H1 (cell line): ENCODE measurements around the gene C1QA. TPM values are rescaled to one million over a fixed set of nuclear protein-coding genes. Genes with fewer than 3 reads are reported as not detected.

Experiments used
- CTCF ChIA-PET: fragments of 300-600 bp; sonication (Branson Sonifier 250); formaldehyde crosslinking; loops from one replicate; lab custom pipeline; 2021; ENCODE audit not compliant: partially characterized antibody; lab: Charles Lee
- POLR2A ChIA-PET: fragments of 300-600 bp; sonication (Branson Sonifier 250); formaldehyde crosslinking; loops from one replicate; lab custom pipeline; 2021; ENCODE audit warnings: inconsistent platforms; ENCODE audit not compliant: partially characterized antibody; lab: Charles Lee
- DNase-seq, 2 experiments: peaks; one replicate each; pipeline versions ENCODE4 v3.0.0 to v3.0.0-alpha.2; 2010 to 2022; ENCODE audit warnings: low spot score in 2 of 2, low read depth in 1 of 2, mixed read lengths in 1 of 2
- FAIRE-seq: peaks from 2 replicates; lab custom pipeline; 2011; peaks lifted over from hg19 to GRCh38; lab: Jason Lieb, UNC
- H2AFZ ChIP-seq: 2 replicates; pipeline ENCODE4 v1.8.1; 2012; ENCODE audit warnings: low read length, inconsistent platforms
- H2AK5ac ChIP-seq: 2 replicates; pipeline ENCODE4 v1.6.1; 2013; ENCODE audit warnings: low read depth, low read length
- H2BK120ac ChIP-seq: replicated peaks from 2 replicates; pipeline ENCODE3; 2013; ENCODE audit warnings: low read depth, low read length, inconsistent platforms
- H2BK12ac ChIP-seq: 2 replicates; pipeline ENCODE4 v1.6.1; 2013; ENCODE audit warnings: low read depth, low read length
- H2BK15ac ChIP-seq: 2 replicates; pipeline ENCODE4 v1.6.1; 2013; ENCODE audit warnings: low read length
- H2BK20ac ChIP-seq: 2 replicates; pipeline ENCODE4 v1.6.1; 2013; ENCODE audit warnings: low read length
- H2BK5ac ChIP-seq: 2 replicates; pipeline ENCODE4 v1.6.1; 2013; ENCODE audit warnings: low read depth, low read length
- H3K14ac ChIP-seq: 2 replicates; pipeline ENCODE4 v1.6.1; 2013; ENCODE audit warnings: inconsistent platforms; ENCODE audit not compliant: insufficient read length
- H3K18ac ChIP-seq: 2 replicates; pipeline ENCODE4 v1.6.1; 2013; ENCODE audit warnings: low read length; ENCODE audit errors: extremely low read depth
- H3K23ac ChIP-seq: 2 replicates; pipeline ENCODE4 v1.6.1; 2013; ENCODE audit warnings: inconsistent platforms; ENCODE audit not compliant: insufficient read length
- H3K23me2 ChIP-seq: 2 replicates; pipeline ENCODE4 v1.6.1; 2013; ENCODE audit warnings: low read depth, low read length
- H3K27ac ChIP-seq: 2 replicates; pipeline ENCODE4 v1.6.1; 2011; ENCODE audit warnings: low read depth, low read length, inconsistent platforms
- H3K27me3 ChIP-seq, 4 experiments: replicated peaks in 1 of 4; 1 replicate in 1 of 4; 2 replicates in 3 of 4; pipeline versions ENCODE4 v1.6.1 to v1.8.1; 2011 to 2013; ENCODE audit warnings: low read length in 3 of 4, mild to moderate bottlenecking in 3 of 4, inconsistent platforms in 2 of 4, mixed read lengths in 2 of 4, moderate library complexity in 1 of 4; ENCODE audit not compliant: control insufficient read depth in 3 of 4, insufficient read depth in 3 of 4; ENCODE audit errors: extremely low read depth in 1 of 4
- H3K36me3 ChIP-seq, 4 experiments: 2 replicates each; pipeline versions ENCODE4 v1.6.1 to v1.8.1; 2011 to 2013; ENCODE audit warnings: mild to moderate bottlenecking in 4 of 4, low read length in 3 of 4, moderate library complexity in 2 of 4, control low read depth in 1 of 4, inconsistent platforms in 1 of 4; ENCODE audit not compliant: insufficient read depth in 4 of 4, control insufficient read depth in 2 of 4
- H3K4ac ChIP-seq: replicated peaks from 2 replicates; pipeline ENCODE3; 2013; ENCODE audit warnings: low read length, low read depth, mixed read lengths, inconsistent platforms; ENCODE audit not compliant: insufficient read length
- H3K4me1 ChIP-seq, 4 experiments: replicated peaks in 1 of 4; 1 replicate in 1 of 4; 2 replicates in 3 of 4; pipeline versions ENCODE4 v1.6.1 to v1.8.1; 2011 to 2013; ENCODE audit warnings: low read length in 3 of 4, inconsistent platforms in 2 of 4, mixed read lengths in 1 of 4; ENCODE audit not compliant: insufficient read depth in 4 of 4, control insufficient read depth in 3 of 4
- H3K4me2 ChIP-seq, 2 experiments: 2 replicates each; pipeline versions ENCODE4 v1.6.1 to v1.8.1; 2011 to 2013; ENCODE audit warnings: low read depth in 2 of 2, low read length in 2 of 2, control low read depth in 1 of 2, inconsistent platforms in 1 of 2, mild to moderate bottlenecking in 1 of 2; ENCODE audit not compliant: insufficient read depth in 1 of 2
- H3K4me3 ChIP-seq, 4 experiments: fragments of 200-600, 300-600 bp in 1 of 4; sonication (generic), shearing (Covaris generic), sonication (Bioruptor Twin) in 1 of 4; 2 replicates each; pipeline versions ENCODE4 v1.5.1 to v1.8.1; 2011 to 2016; ENCODE audit warnings: low read length in 4 of 4, low read depth in 3 of 4, control low read depth in 2 of 4, inconsistent platforms in 2 of 4, mild to moderate bottlenecking in 2 of 4, mixed read lengths in 1 of 4, moderate library complexity in 1 of 4; ENCODE audit not compliant: insufficient read depth in 2 of 4; ENCODE audit errors: extremely low read depth in 1 of 4
- H3K56ac ChIP-seq: replicated peaks from 2 replicates; pipeline ENCODE3; 2013; ENCODE audit warnings: low read depth, mild to moderate bottlenecking, mixed read lengths, low read length, inconsistent platforms; ENCODE audit not compliant: insufficient read length
- H3K79me1 ChIP-seq: 2 replicates; pipeline ENCODE4 v1.6.1; 2013; ENCODE audit warnings: low read depth, low read length, control low read depth
- H3K79me2 ChIP-seq, 2 experiments: 2 replicates each; pipeline versions ENCODE4 v1.6.1 to v1.8.1; 2012 to 2013; ENCODE audit warnings: low read length in 2 of 2, mild to moderate bottlenecking in 2 of 2, inconsistent platforms in 1 of 2; ENCODE audit not compliant: insufficient read depth in 2 of 2, control insufficient read depth in 1 of 2
- H3K9ac ChIP-seq, 4 experiments: replicated peaks in 1 of 4; 1 replicate in 1 of 4; 2 replicates in 3 of 4; pipeline versions ENCODE4 v1.6.1 to v1.8.1; 2011 to 2013; ENCODE audit warnings: low read depth in 3 of 4, low read length in 3 of 4, control low read depth in 2 of 4, mild to moderate bottlenecking in 2 of 4, moderate library complexity in 2 of 4, inconsistent platforms in 1 of 4; ENCODE audit errors: extremely low read depth in 1 of 4
- H3K9me3 ChIP-seq, 2 experiments: 2 replicates each; pipeline versions ENCODE4 v1.6.1 to v1.8.1; 2012 to 2013; ENCODE audit warnings: mild to moderate bottlenecking in 2 of 2, moderate library complexity in 2 of 2, control low read depth in 1 of 2, inconsistent platforms in 1 of 2, low read depth in 1 of 2, low read length in 1 of 2, mixed read lengths in 1 of 2; ENCODE audit not compliant: insufficient read depth in 2 of 2
- H4K20me1 ChIP-seq, 2 experiments: replicated peaks in 1 of 2; 2 replicates each; pipeline versions ENCODE3 to v1.8.1; 2011 to 2013; ENCODE audit warnings: inconsistent platforms in 2 of 2, low read length in 2 of 2, mild to moderate bottlenecking in 1 of 2; ENCODE audit not compliant: insufficient read depth in 2 of 2, control insufficient read depth in 1 of 2
- H4K5ac ChIP-seq: 2 replicates; pipeline ENCODE4 v1.6.1; 2013; ENCODE audit warnings: low read length, low read depth, mixed read lengths, inconsistent platforms; ENCODE audit not compliant: insufficient read length
- H4K8ac ChIP-seq: 2 replicates; pipeline ENCODE4 v1.8.0; 2013; ENCODE audit warnings: mild to moderate bottlenecking, moderate library complexity, low read length, inconsistent platforms; ENCODE audit not compliant: insufficient read depth; ENCODE audit errors: extremely low read depth
- H4K91ac ChIP-seq: replicated peaks from 2 replicates; pipeline ENCODE3; 2013; ENCODE audit warnings: low read length, mixed read lengths, inconsistent platforms; ENCODE audit not compliant: insufficient read length
- ATF3 ChIP-seq: IDR thresholded peaks from 2 replicates; pipeline ENCODE4 v1.6.1; 2011; ENCODE audit warnings: low read depth, mild to moderate bottlenecking, low read length; ENCODE audit not compliant: insufficient read depth
- BACH1 ChIP-seq: IDR thresholded peaks from 2 replicates; pipeline ENCODE4 v1.6.1; 2012; ENCODE audit warnings: low read length, improper control_type of control experiment
- BCL11A ChIP-seq, 2 experiments: IDR thresholded peaks; one replicate each; pipeline ENCODE4 v1.6.1; 2011; ENCODE audit warnings: low read depth in 2 of 2, low read length in 2 of 2, mild to moderate bottlenecking in 2 of 2
- CHD2 ChIP-seq: IDR thresholded peaks from 2 replicates; pipeline ENCODE4 v1.6.1; 2012; ENCODE audit warnings: low read length, improper control_type of control experiment
- CTBP2 ChIP-seq: IDR thresholded peaks from 2 replicates; pipeline ENCODE4 v1.7.0; 2011; ENCODE audit warnings: borderline replicate concordance, mild to moderate bottlenecking, moderate library complexity, mixed read lengths, low read length; ENCODE audit not compliant: insufficient read depth, insufficient read length
- EP300 ChIP-seq, 2 experiments: IDR thresholded peaks; 1 replicate in 1 of 2; 2 replicates in 1 of 2; pipeline ENCODE4 v1.6.1; 2011 to 2012; ENCODE audit warnings: low read depth in 2 of 2, low read length in 2 of 2, mild to moderate bottlenecking in 2 of 2, borderline replicate concordance in 1 of 2, inconsistent platforms in 1 of 2, moderate library complexity in 1 of 2
- PHF8 ChIP-seq: fragments of 200-600 bp; sonication (generic); conservative IDR thresholded peaks from 2 replicates; pipeline ENCODE4 v1.7.1; 2012; ENCODE audit warnings: low read depth, mild to moderate bottlenecking, inconsistent platforms, low read length, moderate library complexity
- POU5F1 ChIP-seq: IDR thresholded peaks from 2 replicates; pipeline ENCODE4 v1.6.1; 2011; ENCODE audit warnings: low read depth, mild to moderate bottlenecking, low read length, moderate library complexity
- RXRA ChIP-seq: IDR thresholded peaks from 2 replicates; pipeline ENCODE4 v1.6.1; 2011; ENCODE audit warnings: low read depth, mild to moderate bottlenecking, low read length, moderate library complexity; ENCODE audit not compliant: insufficient read depth
- SP1 ChIP-seq: IDR thresholded peaks from 2 replicates; pipeline ENCODE4 v1.6.1; 2011; ENCODE audit warnings: low read depth, low read length
- SP4 ChIP-seq: IDR thresholded peaks from 2 replicates; pipeline ENCODE4 v1.6.1; 2012; ENCODE audit warnings: low read length, inconsistent platforms
- WGBS, 2 experiments: shearing (Covaris generic) in 1 of 2; methylation state at CpG; one replicate each; pipeline versions ENCODE4 v1.1.6 to v1.1.7; 2013 to 2015; ENCODE audit warnings: low lambda C conversion rate in 2 of 2, mixed read lengths in 2 of 2, inconsistent platforms in 1 of 2, low coverage in 1 of 2, missing lambda C conversion rate in 1 of 2; ENCODE audit not compliant: insufficient replicate concordance in 2 of 2, insufficient coverage in 1 of 2, insufficient read length in 1 of 2; ENCODE audit errors: extremely low coverage in 1 of 2, missing lambda C conversion rate in 1 of 2; 5-methylcytosine and 5-hydroxymethylcytosine counted together
- polyA plus RNA-seq, 7 experiments: library from polyadenylated mRNA; depleted of rRNA in 3 of 7; stranded (reverse) in 5 of 7; unstranded in 2 of 7; fragments of >200 nt in 5 of 7; fragments of 200-250 nt in 2 of 7; gene quantifications; 1 replicate in 5 of 7; 2 replicates in 1 of 7; 4 replicates in 1 of 7; pipeline versions ENCODE4 v1.2.1 to v1.2.3, GENCODE V29; 2011 to 2013; ENCODE audit warnings: missing spikeins in 2 of 7, mixed read lengths in 2 of 7
- total RNA-seq: library from RNA; stranded (reverse); fragmentation: NEBNext Ultra II Directional; extraction: Animal tissue kit (Norgen Biotek cat#: 25700); gene quantifications from 2 replicates; pipeline ENCODE4 v1.2.1, GENCODE V29; 2021
- TF ChIP-seq, protein P1 (sequence below): IDR thresholded peaks from 2 replicates; pipeline ENCODE4 v1.6.1; 2012; ENCODE audit warnings: low read length, inconsistent platforms

The C1QA gene
- total and polyA plus RNA-seq, 2 of the 8 experiments (the other 6 are each of a cell fraction or from before 2014, with no cell fraction given), result not detected

DNA sequence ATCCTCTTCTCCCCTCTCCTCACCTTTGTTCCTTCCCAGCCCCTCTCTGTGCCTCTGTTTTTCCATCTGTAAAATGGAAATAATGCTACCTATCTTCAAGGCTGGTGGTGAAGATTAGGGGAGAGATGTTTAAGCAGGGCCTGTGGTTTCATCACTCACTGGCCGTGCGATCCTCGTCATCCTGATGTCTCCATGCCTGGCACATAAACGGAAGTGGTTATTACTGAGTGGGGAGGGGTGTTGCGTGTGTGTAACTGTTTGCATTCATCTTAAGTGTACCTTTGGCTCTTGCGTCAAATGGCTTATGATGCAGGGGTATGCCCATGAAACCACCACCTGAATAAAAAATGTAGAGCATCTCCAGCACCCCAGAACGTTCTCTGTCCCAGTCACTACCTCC, 17.2 kb upstream of the C1QA start:
- Histone ChIP-seq H2BK120ac (no peak overlapping the region), H3K27me3 (no peaks in the 10 kb centered on the region), H2BK15ac (0 out of 2 replicates have a peak overlapping the region, but pooled peaks have one; percentile 53), H4K5ac (no peak overlapping the region), H3K4me1 (peaks cover 0 to 5% (median under 1%) of the 10 kb centered on the region in 4 experiments; a peak in 2 of 7 replicates), H2BK20ac (no peak overlapping the region), H3K4ac (no peak overlapping the region), H3K56ac (no peak overlapping the region), H2AK5ac (no peak overlapping the region), H2AFZ (no peak overlapping the region), H2BK5ac (no peak overlapping the region), H4K91ac (no peak overlapping the region), H3K79me2 (no peaks in the 10 kb centered on the region), H2BK12ac (no peak overlapping the region), H4K8ac (no peak overlapping the region), H4K20me1 (peaks cover 0 to 2% of the 10 kb centered on the region in 2 experiments), H3K9me3 (no peaks in the 10 kb centered on the region), H3K4me3 (no peak overlapping the region), H3K23ac (no peak overlapping the region), H3K23me2 (no peaks in the 10 kb centered on the region), H3K36me3 (no peaks in the 10 kb centered on the region), H3K4me2 (no peak overlapping the region), H3K9ac (no peak overlapping the region), H3K18ac (no peak overlapping the region), H3K14ac (no peak overlapping the region), H3K79me1 (no peaks in the 10 kb centered on the region), H3K27ac (no peak overlapping the region)
- no peak for FAIRE-seq
- DNase-seq, result no peak
- ChIA-PET POLR2A (interaction anchor here (1.3 kb wide), 1 partner anchor 20 kb away, joined by 5 read pairs; no protein-coding TSS in a partner anchor), CTCF (interaction anchor here (1.2 to 1.6 kb wide), 3 partner anchors 17 to 199 kb away, joined by 3 to 4 read pairs (median 4); partner anchors contain the start of gene C1QA)
- WGBS, 2 experiments, result 91% methylated on average over 7 of the region's 7 CpGs; no CpG with 5 or more reads in 1 of the 2 experiments
- TF ChIP-seq POU5F1, result no peak
- TF ChIP-seq EP300 (IDR thresholded peaks at IDR 0.05; ENCODE audit: borderline replicate concordance in 1 of 2, low read depth in 2 of 2, low read length in 2 of 2), result no peak
- TF ChIP-seq CTBP2, result no peak
- TF ChIP-seq PHF8, result no peak
- no peak for TF ChIP-seq SP1
- no peak for TF ChIP-seq BACH1
- no peak for TF ChIP-seq BCL11A (IDR thresholded peaks at IDR 0.05; ENCODE audit: low read depth in 2 of 2, low read length in 2 of 2)
- no peak for TF ChIP-seq SP4
- no peak for TF ChIP-seq ATF3
- TF ChIP-seq RXRA, result no peak
- TF ChIP-seq, protein P1, sequence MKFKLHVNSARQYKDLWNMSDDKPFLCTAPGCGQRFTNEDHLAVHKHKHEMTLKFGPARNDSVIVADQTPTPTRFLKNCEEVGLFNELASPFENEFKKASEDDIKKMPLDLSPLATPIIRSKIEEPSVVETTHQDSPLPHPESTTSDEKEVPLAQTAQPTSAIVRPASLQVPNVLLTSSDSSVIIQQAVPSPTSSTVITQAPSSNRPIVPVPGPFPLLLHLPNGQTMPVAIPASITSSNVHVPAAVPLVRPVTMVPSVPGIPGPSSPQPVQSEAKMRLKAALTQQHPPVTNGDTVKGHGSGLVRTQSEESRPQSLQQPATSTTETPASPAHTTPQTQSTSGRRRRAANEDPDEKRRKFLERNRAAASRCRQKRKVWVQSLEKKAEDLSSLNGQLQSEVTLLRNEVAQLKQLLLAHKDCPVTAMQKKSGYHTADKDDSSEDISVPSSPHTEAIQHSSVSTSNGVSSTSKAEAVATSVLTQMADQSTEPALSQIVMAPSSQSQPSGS, result no peak
- TF ChIP-seq CHD2, result no peak
